Endometrium (tissue), 2 donors: ENCODE results near the gene NT5DC2.

ENCODE experiments used
- FAIRE-seq: peaks from 2 replicates; lab custom pipeline; 2012; peaks lifted over from hg19 to GRCh38; lab: Jason Lieb, UNC
- donor health status: control.
- donor health status: control.

NT5DC2 gene

DNA sequence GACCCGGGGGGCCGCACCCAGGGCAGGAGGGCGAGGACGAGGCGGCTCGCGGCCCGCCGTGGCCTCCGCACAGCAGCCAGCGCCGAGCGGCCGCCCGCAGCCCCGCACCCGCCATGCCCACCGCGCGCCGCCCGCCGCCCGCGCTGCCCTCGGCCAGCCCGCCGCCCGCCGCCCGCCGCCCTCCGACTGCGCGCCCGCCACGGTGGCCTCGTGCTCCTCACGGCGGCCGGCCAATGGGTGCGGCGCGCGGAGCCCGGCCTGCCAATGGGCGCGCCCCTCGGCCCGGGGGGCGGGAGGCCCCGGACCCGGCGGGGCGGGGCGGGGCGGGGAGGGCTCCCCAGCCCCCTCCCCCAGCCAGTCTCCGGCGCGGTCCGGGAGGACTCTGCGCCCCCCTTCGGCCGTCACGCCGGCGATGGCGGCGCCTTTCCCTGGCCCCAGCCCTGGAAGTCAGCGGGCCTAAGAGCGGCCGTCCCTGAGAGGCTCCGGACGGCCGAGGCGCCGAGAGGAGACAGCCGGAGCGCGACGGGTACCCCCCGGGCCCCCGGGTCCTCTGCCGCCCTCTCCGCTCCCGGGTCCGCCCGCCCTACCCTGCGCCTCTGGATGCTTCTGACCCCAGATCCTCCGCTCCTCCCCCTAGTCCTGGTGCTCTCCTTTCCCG is at the start of gene NT5DC2:
Gene NT5DC2, minus strand, starts transcription at position 235 of the 658 bp plus-strand sequence. Its CDS starts 120 bp downstream, at position 115.
- no peak for FAIRE-seq

DNA sequence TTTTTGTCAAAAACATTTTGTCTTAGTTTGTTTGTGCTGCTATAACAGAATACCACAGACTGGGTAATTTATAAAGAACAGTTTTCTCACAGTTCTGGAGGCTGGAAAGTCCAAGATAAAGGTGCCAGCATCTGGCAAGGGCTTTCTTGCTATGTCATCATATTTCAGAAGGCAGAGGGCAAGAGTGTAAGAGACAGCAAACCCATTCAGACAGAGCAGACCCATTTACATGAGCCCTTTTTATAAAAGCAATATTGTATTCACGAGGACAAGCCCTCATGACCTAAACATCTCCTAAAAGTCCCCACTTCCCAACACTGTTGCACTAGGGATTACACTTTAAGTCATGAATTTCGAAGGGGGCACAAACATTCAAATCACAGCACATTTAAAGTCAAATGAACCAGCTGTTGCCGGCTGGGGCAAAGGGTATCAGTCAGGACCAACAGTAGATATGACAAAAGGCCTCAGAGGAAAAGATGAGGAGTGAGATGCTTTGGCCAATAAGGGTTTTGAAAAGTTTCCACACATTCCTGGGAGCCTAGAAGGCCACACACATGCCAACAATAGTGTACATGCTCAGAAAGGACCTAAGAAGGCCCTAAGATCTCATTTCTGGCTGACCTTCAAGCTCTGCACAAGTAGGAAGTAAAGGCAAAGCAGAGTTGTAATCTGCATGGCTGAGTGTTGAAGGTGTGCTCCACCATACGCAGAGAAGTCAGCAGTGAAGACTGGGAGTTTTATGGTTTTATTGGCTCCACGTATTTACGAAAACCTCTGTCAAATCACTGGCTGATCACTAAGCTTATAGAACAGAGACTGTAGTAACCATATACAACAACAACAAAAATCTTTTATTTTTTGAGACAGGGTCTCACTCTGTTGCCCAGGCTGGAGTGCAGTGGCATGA is 40.7 kb upstream of the NT5DC2 start:
- no peak for FAIRE-seq

DNA sequence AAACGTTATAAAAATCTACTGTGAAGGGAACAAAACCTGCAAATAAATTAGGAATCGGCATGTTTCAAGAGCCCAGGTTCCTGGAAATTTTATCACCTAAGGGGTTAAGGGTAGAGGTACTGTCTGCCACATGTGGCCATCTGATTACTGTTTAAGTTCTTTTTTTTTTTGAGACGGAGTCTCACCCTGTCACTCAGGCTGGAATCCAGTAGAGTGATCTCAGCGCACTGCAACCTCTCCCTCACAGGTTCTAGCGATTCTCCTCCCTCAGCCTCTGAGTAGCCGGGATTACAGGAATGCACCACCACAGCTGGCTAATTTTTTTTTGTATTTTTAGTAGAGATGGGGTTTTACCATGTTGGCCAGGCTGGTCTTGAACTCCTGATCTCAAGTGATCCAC is 38.6 kb upstream of the NT5DC2 start:
- no peak for FAIRE-seq

DNA sequence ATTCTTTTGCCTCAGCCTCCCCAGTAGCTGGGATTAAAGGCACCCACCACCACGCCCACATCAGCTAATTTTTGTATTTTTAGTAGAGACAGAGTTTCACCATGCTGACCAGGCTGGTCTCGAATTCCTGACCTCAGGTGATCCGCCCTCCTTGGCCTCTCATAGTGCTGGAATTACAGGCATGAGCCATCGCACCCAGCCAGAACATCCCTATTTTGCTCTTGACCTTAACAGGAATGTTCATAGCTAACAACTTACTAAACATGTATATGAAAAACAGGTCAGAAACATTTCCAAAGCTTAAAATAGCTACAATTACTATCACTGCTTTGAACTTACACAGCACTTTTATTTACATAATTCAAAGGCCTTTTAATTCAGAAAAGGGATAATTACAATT is 36.4 kb upstream of the NT5DC2 start:
- no peak for FAIRE-seq

DNA sequence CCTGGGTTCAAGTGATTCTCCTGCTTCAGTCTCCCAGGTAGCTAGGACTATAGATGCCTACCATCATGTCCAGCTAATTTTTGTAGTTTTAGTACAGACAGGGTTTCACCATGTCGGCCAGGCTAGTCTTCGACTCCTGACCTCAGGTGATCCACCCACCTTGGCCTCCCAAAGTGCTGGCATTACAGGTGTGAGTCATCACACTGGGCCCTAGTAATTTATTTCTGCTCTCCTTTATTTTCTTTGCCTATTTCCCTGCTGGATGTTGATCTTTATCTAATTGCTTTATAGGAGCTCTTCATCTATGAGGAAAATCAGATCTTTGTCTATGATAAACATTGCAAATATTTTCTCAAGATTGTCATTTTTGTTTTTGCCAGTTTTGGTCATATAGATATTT is 34.4 kb upstream of the NT5DC2 start:
- FAIRE-seq: no peak

DNA sequence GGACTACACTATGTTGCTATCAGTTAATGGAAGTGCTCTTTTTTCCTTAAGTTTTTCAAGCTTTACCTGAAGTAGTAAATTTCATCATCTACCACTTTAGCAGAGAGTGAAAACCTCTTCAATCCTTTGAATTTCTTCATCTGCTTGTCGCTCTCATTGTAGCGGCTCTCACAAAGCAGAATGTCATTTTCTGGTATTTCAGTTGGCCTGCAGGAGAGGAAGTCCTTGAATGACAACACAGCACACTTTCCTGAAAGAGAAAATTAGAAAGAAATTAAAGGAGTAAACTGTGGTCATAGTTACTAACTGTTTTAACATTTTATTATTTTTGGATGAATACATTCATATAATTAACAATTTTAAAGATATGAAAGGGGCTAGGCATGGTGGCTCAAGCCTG is 30.3 kb upstream of the NT5DC2 start:
- FAIRE-seq: no peak

DNA sequence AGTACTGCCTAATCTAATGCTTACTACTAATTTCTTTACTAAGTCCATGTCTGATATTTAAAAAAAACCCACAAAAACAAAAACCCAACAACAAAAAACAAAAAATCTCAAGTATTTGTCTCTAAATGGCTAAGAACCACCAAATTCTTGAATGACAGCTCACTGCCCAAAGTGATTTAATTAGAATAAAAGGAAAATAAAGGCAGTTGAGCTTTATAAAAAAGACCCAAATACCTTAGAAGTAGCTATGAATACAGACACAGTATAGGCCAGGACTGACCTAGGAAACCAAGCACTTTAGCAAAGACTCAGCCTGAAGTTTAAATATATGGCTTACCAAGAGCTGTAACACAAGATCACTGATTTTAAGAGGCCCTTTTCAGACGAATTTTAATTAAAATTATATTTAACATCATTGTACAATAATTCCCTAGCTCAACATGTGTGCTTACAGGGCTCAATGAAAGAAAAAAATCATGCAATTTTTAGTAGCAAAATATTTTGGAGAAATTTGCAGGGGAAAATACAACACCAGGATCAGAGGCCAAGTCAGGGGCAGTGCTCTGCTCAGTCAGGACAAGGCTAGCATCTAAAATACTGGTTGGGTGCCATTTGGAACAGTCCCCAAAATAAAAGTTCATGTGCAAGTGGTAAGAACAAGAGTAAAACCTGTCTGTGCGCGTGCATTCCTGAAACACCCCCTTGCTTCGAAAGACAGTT is 27.5 kb upstream of the NT5DC2 start:
- no peak for FAIRE-seq

DNA sequence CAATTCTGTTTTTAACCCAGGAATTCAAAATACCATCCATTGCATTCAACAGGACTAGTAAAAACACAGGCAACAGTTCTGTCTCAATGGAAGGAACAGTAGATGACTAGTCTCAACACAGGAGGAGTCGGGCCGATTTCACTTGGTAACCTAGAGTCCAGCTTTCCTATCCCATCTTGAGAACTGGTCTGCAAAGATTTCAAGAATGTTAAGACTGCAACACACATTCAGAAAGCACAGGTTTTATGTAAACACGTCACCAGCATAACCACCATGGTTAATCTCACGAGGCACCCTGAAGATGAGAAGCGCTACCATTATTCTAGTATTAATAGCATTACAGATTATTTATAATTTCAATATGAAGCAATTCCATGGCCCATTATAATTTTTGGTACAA is 24.8 kb upstream of the NT5DC2 start:
- no peak for FAIRE-seq

DNA sequence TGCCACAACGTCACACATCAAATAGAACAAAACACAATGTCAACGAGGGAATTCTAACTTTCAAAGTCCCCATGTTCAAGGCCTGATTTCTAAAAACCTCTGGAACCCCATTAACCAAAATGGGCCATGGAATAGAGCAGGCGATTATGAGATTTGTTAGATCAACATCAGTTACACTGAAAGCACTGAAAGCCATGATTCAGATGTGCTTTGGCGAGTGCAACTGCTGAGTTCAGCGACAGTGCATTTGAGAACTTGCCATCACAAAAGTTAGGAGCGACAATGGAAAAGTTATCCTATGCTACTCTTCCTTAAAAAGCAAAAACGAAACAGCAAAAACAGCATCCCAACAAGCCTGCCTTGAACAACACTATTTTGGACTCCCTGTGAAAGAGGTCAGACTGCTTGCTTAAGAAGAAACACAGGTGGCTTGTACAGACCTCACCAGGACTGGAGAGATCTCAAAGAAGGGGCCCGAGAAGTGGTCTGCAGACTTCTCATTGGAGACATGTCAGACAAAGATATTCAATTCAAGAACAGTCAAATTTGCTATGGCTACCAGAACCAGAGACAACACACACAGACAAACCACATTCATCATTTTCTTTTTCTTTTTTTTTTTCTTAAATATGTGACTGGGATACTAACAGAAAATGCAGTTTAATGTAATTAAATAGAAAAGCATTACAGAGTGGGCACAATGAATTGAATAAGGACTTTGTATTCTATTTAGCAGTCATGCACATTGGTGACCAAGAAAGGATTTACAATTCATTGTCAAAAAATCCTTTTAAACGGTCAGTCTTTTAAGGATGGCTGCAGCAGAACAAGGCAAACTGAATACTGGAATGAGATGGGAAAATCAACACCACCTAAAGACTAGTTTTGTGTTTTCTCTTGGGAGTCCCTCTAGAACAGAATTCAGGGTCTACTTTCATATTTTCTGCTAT is 23.6 kb upstream of the NT5DC2 start:
- FAIRE-seq: no peak

DNA sequence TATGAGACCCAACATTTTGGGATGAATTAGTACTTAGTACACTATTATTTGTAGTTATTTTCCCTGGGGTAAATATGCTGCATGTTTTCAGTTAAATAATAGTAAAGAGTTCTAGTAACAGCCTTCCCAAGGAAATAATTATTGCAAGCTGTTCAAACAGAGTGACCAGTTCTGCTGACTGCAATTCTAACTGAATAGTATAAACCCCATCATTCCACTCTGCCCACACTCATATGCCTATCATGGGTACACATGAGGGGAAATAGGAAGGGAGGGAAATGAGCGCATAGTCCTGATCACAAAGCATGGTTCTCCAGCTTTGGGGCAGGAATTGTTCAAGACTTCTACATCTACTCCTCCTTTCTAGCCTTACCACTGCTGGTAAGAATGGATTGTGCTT is 21.4 kb upstream of the NT5DC2 start:
- FAIRE-seq: no peak

DNA sequence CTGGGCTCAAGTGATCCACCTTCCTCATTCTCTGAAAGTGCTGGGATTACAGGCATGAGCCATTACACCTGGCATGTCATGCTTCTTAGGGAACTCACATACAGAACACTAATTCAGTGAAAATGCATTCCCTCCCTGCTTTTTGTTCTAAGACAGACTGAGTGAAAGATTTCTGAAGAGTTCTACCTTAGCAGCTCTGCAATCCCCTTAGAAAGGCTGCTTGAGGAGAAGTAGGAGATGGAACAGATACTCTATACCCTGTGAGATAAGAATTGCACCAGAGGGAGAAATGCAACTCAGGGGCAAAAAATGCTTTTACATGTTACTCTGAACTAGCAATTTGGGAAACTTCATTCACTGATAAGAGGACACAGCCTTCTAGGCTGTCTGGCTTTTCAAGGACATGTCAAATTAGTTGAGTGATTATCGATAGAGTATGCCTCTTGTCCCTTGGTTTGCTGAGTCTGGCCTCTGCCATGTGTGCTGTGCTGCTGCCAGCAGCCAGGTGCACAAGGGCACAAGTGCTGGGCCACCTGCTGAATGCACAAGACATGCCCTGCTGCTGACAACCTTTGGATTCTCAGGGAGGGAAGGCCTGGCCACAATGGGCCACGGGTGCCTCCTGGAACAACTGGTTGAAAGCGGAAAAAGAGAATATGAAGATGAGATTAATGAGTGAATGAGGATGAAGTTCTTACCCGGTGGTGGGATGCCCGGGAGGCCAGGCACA is 20.5 kb upstream of the NT5DC2 start:
- no peak for FAIRE-seq

DNA sequence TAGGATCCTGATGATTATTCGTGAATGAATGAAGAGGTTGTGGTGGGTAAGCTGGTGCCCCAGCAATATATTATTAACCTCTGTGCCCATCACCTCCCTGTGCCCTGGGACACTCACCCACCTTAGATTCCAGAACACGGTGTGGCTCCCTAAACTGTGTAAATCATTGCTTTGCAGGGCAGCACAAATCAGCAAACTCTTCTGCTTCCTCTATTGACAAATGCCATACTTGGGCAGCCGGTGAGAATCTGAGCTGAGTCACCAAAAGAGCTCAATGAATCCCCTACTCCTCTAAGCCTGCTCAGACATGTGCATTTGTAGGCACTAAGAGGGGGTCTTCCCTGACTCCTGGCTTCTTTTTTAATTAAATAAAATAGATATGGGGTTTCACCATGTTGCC is 18.4 kb upstream of the NT5DC2 start:
- FAIRE-seq: no peak

DNA sequence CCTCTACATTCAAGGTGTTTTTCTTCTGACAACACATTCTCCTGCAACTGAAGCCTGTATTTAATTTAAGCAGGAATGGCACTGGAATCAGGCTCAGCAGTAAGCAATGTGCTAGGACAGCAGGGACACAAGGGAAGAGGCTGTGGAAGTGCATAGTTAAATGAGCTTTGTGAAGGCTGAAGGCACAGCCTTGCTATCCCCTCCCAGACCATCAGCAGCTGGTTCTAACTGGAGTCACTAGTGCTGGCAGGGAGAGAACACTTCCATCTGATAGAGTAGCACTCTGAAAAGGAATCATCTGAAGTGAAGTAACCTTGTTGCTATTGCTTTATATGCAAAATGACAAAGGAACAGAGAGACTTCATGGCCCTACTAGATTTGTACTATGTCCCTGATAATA is 17.5 kb upstream of the NT5DC2 start:
- no peak for FAIRE-seq

DNA sequence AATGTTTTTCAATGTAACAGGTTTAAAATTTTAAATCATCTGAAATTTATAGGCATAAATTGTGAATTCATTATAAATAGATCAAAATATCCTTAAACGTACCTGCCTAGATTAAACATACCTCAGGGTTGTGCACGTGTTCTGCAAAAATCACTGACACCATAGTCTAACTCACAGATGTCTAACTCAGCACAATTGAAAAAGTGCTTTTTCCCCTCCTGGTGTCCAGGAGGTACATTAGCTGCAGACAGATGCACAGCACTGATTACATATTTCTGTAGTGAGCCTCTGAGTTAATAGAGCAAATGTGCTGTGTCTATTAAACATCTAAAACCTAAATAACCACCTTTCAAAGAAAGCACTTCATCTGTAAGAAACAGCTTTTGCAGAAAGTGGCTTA is 13.5 kb upstream of the NT5DC2 start:
- FAIRE-seq: no peak

DNA sequence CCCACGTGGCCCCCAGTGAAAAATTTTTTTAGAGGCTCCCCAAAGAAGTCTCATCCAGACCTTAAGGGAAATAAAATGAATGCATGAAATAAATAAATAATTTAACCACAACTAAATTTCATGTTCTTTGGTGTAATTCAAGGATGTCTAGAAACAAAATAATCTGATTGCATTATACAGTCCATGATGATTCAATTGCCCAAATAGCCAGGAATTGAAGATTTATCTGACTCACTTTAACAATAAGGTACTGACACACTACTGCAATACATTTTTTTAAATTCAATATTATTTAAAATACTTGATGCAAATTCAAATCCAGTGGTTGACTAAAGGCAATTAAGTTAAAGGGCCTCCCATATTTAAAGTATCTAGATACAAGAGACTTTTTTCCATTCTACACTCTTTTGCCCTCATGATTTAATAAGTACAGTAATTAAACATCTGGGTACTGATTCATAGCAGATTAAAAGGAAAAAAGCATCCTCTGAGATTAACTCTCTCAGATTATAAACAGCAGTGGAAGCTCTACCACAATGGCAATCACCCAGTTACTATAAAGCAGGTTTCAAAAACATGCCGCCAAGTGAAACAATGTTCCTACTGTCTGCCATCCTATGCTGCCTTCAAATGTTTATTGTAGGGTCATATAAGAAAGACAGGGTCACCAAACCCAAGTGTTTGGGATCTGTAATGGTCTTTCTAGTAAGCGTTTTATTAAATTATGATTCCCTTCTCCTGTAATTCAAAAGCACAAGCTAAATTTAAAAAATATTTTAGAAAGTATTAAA is 12.6 kb upstream of the NT5DC2 start:
- no peak for FAIRE-seq

DNA sequence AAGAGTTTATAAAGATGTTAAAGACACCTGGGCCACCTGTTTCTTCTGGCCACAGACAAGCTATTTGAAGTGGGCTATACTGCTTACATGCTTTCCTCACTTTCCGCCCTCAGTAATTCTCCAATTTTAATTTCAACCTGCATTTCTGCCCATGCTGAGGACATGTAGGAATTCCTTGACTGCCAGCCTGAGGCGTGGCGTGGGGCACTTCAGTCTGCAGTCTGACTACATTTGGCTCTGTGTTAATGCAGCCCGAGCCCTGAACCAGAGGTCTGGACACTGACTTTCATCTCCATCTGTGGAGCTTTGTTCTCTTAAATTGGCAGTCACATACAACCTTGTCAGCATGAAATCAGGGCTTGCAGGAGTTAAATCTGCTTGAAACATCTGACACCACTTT is 11.3 kb upstream of the NT5DC2 start:
- FAIRE-seq: no peak

DNA sequence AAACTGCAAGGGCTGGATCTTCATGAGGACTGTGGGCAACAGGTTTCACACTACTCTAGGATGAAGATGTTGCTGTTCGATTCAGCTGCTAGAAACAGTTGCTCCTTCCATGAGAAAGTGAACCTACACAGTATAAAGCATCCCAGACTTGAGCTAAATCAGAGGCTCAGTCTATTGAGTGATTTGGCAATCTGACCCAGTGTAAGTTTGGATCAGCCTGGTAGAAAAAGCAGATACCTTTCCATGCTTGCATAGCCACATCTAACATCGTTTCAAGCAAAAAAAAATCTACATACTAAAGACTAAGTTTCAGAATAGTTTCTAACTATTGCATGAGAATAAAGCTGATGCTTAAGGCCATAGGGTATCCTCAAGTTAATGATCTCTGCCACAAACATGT is 7.4 kb upstream of the NT5DC2 start:
- no peak for FAIRE-seq

DNA sequence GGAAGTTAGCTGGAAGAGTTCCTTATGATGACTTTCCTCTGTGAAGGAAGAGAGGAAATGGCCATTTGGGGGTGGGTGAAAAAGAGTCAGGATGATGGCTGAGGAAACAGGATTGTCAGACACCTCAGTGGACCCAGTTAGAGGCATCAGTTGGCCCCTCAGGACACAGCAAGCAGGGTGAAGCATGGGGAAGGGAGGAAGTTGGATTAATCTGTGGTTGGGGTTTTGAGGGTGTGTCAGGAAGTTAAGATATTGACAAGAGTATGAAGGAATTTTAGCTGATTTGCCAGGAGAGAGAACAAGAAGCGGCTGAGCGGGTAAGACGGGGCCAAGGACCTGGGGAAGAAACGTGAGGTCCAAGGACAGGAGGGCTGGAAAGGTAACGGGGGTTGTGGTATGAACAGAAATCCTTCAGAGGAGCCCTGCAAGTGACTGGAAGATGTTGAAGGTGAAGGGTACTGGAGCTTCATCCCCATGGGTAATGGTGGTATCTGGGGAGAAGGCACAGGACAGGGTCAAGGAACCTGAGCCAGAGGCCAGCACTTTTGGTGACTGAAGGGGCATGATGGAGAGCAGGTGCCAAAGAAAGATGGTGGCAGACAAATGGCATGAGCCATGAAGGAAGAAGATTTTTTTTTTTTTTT is 5.5 kb upstream of the NT5DC2 start:
- FAIRE-seq: no peak

DNA sequence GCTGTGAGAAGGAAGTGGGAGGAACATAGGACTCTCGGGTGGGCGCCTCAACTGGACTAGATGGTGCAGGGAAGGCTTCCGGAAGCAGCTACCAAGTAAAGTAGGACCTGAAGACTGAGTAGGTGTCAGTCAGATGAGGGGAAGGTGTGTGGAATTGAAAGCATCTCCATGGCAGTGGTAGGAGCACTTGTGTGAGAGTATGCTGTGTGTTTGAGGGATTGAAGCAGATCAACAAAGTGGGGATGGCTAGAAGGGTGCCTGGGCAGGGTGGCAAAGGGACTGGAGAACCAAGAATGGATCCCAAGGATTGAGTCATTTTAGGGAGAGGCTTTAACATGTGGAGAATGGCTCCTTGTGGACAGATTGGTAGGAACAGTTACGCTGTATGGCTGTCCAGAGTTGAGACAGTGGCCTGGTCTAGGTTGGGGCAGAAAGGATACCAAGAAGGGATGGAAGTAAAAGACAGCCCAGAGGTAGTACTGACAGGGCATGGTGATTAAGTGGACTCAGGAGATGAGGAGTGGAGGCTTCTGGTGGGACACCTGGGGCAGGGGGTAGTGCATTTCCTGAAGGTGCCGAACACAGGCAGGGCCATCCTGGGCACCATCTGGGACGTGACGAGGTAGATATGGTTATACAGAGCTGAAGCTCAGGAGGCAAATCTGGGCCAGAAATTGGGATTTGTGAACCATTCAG is 4.2 kb upstream of the NT5DC2 start:
- no peak for FAIRE-seq
